T47D (cell line): ENCODE data around the gene CTNNA2.
A peak's percentile ranks its signal among the peaks of the same experiment; 100 is the strongest.

Experiments
- DNase-seq, 2 experiments: peaks; one replicate each; pipeline versions ENCODE4 v3.0.0 to v3.0.0-alpha.2; 2011 to 2012; ENCODE audit warnings: low read depth in 1 of 2, low spot score in 1 of 2
- JUND ChIP-seq: IDR thresholded peaks from 2 replicates; pipeline ENCODE4 v1.6.1; 2012; ENCODE audit warnings: low read depth
- in situ Hi-C: cut with HindIII; loops from 2 replicates; pipeline ENCODE4 v1.10.0; 2016; ENCODE audit warnings: low sequenced_read_pairs, low pct_unique_long_range_greater_than_20kb

The CTNNA2 gene

DNA sequence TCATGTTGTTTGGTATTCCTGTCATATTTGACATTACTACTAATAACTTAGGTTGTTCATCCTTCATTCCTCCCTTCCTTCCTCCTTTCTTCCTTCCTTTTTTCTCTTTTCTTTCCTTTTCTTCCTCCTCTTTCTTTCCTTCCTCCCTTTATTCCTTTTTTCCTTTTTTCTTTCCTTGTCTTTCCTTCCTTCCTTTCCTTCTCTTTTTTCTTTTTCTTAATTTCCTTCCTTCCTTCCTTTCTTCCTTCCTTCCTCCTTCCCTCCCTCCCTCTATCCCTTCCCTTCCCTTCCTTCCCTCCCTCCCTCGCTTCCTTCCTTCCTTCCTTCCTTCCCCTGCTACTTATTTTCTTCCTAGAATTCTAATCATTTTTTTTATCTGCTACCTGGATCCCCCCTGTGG lies 66.1 kb downstream of the CTNNA2 start:
- no peak for DNase-seq
- in situ Hi-C loops, result no loop called here
- no peak for TF ChIP-seq JUND

DNA sequence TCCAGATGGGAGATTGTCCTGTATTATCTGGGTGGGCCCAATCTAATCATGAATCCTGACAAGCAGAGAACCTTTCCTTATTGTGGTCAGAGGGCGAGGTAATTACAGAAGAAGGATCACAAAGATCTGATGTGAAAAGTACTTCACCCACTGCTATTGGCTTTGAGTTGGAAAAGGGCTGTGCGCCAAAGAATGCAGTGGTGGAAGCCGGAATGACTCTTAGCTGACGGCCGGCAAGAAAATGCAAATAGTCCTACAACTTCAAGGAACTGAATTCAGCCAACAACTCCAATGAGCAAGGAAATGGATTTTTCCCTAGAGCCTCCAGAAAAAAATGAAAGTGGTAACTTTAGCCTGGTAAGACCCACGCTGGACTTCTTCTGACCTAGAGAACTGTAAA lies 67.3 kb downstream of the CTNNA2 start:
- no peak for TF ChIP-seq JUND
- in situ Hi-C loops, result no loop called here
- peak in 1 of 2 experiments; percentile 23 for DNase-seq

DNA sequence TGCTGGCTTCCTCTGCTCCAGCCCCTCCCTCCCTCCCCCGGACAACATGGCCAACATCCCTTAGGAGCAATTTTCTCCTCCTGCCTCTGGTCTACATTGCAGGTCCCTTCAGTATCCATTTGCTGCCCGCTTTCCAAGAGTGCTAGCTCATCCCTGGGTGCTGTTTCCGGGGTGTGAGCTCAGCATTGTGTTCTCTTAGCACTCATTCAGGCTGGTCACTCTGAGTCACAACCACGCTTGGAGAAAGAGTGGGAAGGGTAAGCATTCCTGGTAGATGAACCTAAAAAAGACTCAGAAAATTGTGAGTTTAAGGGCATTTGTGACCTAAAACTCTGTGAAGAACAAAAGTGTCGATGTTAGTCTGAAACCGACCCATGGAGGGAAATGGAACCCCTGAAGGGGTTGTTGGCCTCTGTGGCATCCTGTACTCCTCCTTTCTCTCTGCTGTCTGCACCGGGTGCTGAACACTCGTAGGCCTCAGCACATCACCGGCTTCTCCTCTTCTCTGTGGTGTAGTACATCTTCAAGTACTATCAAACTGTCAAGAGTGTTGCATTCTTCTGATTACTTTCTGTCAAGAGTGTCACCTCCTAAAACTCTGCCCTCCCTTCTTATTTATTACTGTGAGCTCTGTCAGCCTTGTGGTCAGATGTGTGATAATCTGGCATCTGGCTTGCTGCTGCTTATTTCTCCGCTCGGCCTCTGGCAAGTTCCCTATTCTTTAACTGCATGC lies 73.0 kb downstream of the CTNNA2 start:
- in situ Hi-C loops, result no loop called here
- TF ChIP-seq JUND, result no peak
- no peak for DNase-seq

DNA sequence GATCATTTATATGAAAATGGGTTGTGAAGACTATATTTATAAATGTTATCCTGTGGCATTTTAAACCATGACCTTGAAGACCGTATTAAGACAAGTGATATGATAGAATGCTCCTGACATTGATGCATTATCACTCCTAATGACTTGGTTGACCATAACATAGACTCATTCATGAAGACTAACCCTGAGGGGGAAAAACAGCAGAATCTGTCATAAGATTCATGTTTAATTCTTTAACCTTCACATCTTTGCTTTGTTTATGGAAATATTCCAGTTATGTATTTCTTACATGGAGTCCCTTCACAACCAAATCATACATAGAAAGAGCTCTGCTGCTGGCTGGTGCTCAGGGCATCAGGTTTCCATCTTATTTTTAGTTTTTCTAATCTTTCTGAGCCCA lies 78.4 kb downstream of the CTNNA2 start:
- in situ Hi-C loops, result no loop called here
- DNase-seq, result no peak
- no peak for TF ChIP-seq JUND

DNA sequence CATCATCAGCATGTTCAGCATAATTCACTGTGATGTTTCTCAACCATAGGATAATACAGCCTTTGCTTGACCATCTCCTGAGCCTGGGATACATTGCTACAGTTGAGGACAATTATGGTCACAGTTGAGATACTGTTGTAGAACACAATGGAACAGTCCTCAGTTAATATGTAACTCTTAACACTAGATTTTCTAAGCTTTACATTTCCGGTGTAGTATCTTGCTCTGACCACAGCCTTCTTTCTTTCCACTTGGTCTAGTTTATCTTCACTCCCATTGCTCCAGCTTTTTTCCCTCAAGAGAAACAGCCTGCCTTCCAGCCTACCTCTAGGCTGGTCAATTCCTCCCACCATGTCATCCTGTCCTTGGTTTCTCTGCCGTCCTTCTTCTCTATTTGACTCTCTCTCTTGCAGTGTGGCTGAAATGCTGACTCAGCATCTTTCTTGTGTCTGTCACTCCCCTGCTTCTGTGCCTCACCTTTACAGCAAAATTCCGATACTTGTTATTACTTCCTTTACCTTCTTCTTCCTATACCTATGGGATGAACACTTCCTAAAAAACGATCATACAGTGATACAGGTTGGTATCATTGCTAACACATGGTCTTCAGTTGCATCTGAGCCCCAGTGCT lies 80.5 kb downstream of the CTNNA2 start:
- in situ Hi-C loops, result no loop called here
- DNase-seq, result no peak
- no peak for TF ChIP-seq JUND

DNA sequence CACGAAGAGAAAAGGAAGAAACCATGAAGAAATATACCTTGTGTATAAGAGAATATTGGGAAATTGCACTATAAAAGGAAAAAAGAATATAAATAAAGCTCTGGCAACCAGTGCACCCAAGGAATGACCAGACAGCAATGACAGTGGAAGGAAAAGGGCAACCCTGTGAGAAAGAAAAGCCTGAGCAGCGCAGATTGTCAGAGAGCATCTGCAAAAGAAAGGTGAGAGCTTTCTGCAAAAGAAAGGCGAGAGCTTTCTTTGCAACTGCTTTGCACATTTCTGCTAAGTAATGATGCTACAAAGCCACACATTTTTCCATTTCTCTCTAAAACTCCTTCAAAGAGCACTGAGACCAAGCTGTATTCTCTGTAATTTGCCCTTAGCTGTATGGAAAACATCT lies 83.6 kb downstream of the CTNNA2 start:
- in situ Hi-C loops, result no loop called here
- no peak for DNase-seq
- no peak for TF ChIP-seq JUND

DNA sequence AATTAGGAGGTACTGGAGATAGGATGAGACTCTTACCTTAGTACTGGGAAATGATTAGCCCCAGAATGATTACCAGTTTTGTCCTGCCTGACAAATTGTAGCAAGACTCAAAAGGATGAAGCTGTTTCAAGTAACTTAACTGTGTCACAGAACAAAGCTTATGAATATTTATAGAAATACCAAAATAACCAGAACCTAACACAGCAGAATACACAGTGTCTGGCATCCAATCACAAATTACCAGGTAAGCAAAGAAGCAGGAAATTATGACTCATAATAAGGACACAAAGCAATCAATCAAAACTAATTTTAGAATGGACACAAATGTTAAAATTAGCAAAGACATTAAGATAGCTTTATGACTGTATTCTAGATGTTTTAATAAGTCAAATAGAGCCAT lies 91.9 kb downstream of the CTNNA2 start:
- no peak for TF ChIP-seq JUND
- in situ Hi-C loops, result no loop called here

DNA sequence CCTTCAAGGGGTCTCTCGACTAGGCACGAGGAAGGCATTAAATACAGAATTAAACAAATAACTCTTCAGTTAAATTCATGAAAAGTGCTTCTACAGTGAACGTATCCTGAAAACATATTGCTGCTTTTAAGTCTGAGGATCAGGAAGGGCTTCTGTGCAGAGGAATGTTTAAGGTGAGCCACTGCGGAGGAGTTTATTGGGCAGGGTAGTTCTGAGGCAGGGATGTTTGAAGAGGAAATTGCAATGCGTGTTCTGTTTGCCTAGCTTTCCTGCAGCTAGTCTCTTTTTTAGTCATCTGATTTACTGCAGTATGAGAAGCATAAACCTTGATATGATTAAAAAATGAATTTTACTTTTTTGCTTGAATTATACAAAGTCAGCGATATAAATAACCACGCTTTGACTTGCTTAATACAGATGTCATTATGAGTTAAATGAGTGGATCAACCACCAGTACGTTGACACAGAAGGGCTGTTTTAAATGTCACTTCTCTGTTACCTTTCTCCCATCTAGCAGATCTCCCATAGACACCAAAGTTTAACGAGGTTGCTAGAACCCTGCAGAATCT lies 98.7 kb downstream of the CTNNA2 start:
- DNase-seq, result peak in 1 of 2 experiments; percentile 16
- no peak for TF ChIP-seq JUND
- in situ Hi-C loops, result no loop called here

More for the DNA sequence above, 91.9 kb downstream of the CTNNA2 start:
- DNase-seq, result no peak

DNA sequence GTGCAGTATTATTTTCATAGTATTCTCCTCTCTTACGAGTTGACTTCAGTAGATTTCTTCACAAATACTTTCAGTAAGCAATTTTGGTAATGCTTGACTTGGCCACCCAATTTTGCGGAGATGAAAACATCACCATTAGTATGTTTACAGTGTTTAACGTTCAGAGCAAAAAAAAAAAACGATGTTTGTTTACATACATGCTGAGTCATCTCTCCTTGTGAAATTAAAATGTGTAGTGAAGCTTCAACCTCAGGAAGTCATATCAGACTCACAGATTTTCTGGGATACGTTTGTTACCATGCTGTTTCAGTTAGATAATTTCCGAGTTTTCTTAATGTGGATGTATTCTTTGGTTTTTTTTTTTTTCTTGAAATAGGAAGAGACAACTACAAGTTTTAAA lies 100.1 kb downstream of the CTNNA2 start:
- no peak for DNase-seq
- in situ Hi-C loops, result no loop called here
- no peak for TF ChIP-seq JUND

DNA sequence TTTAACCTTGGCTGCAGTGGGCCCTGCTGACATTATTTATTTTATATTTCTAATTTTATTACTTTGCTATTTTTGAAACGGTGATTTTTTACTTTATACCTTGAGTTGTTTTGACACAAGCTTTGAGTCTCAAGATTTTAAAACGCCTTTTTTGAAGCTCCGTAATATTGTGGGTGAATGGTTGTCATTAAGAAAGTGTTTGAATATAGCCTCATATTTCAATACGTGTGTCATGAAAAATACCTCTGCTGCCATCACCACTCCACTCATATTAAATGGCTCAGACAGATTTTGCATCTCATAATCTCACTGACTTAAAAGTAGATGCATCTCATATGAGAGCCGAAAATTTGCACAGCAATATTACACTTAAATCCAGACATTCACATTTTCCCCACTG lies 106.6 kb downstream of the CTNNA2 start:
- DNase-seq, result no peak
- no peak for TF ChIP-seq JUND
- in situ Hi-C loops, result no loop called here

DNA sequence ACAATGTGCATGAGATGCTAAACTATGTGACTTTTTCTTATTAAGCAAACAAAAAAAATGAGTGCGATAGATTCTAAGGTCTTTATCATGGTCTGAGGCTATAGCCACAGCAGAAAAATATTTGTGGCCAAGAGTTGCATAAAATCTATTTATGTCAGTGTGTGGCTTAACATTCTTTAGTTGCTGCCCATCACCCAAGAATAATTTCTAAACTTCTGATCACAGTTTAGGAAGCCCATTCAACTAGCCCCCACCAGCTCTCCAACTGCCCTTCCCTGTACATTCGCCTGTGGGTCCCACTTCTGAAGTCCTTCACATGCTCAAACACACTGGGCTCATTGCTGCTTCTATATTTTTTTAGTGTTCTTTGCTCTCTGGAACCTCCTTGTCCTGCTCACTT lies 107.1 kb downstream of the CTNNA2 start:
- in situ Hi-C loops, result no loop called here
- DNase-seq, result no peak
- TF ChIP-seq JUND, result no peak

DNA sequence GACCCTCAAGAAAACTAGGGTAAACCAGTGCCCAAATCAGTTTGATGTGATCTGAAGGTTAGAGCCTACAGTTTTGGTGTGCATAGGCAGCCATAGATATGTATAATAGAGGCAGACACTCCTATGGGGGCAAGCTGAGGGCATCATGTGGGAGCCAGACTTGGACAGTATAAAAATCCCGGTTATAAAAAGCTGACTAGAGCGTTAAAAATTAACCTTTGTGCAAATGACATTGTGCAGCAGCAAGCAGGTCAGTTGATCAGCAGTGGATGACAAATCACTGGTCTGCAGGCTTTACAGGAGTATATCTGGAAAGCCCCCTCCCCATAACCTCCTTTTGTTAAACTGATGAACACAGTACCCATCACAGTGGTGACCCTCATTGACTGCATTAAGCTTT lies 107.8 kb downstream of the CTNNA2 start:
- in situ Hi-C loops, result no loop called here
- DNase-seq, result no peak
- no peak for TF ChIP-seq JUND

DNA sequence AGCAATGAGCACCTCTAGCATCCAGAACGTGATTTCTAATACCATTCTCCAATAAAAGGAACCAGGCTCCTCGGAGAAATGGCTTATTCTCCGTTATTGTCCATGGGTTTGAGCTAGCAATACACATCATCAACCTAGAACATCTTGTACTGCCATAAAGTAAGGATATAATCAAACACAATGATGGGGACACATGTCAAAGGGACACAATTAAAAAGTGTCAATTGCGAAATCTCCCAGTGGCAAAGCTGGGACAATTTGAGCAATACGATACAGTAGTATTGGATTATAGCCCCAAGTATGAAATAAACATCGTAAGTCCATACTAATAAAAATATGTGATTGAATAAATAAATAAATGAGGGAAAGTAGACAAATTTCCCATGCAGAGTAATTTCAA lies 108.4 kb downstream of the CTNNA2 start:
- in situ Hi-C loops, result no loop called here
- no peak for TF ChIP-seq JUND
- no peak for DNase-seq
